Lower lobe of right lung (tissue), 2 donors: ENCODE measurements around the gene HOXB3. TPM values are rescaled to one million over a fixed set of nuclear protein-coding genes. Genes with fewer than 3 reads are reported as not detected.

Source experiments
- ATAC-seq, 2 donors: fragments of 200-7000 bp; cut with Tn5 transposase; one replicate each; pipeline ENCODE4 v1.9.1; 2020 to 2022; ENCODE audit warnings: mild to moderate bottlenecking in 2 of 2, moderate library complexity in 2 of 2
- DNase-seq: peaks from one replicate; pipeline ENCODE4 v3.0.0-alpha.2; 2020
- H3K27ac ChIP-seq: fragments of 200-600 bp; one replicate; pipeline ENCODE4 v1.8.0; 2022
- H3K27me3 ChIP-seq: fragments of 200-600 bp; one replicate; pipeline ENCODE4 v1.8.0; 2022; ENCODE audit warnings: low read depth
- H3K36me3 ChIP-seq: fragments of 200-600 bp; one replicate; pipeline ENCODE4 v1.8.0; 2022; ENCODE audit warnings: mild to moderate bottlenecking
- H3K4me1 ChIP-seq: fragments of 200-600 bp; one replicate; pipeline ENCODE4 v1.8.0; 2022
- H3K4me3 ChIP-seq: fragments of 200-600 bp; one replicate; pipeline ENCODE4 v1.8.0; 2022; ENCODE audit warnings: mild to moderate bottlenecking
- H3K9me3 ChIP-seq: fragments of 200-600 bp; one replicate; pipeline ENCODE4 v1.8.0; 2022
- CTCF ChIP-seq: fragments of 200-600 bp; IDR thresholded peaks from one replicate; pipeline ENCODE4 v1.8.0; 2022; ENCODE audit warnings: antibody characterized with exemption, mild to moderate bottlenecking
- intact Hi-C: fragments of 100-400 bp; cut with DNase I; formaldehyde crosslinking; loops from one replicate; pipeline ENCODE4 v1.11.0; 2022
- total RNA-seq: library from RNA; stranded (reverse); fragmentation: NEBNext Ultra II Directional; extraction: Animal tissue kit (Norgen Biotek cat#: 25700); gene quantifications from one replicate; pipeline ENCODE4 v1.2.1, GENCODE V29; 2021
- donor health status: DM: no; HTN: yes; CAD: no; lungs with severe emphysema.

Gene HOXB3
- total RNA-seq, 1 donor from 2014 or later, result 11.3 TPM

DNA sequence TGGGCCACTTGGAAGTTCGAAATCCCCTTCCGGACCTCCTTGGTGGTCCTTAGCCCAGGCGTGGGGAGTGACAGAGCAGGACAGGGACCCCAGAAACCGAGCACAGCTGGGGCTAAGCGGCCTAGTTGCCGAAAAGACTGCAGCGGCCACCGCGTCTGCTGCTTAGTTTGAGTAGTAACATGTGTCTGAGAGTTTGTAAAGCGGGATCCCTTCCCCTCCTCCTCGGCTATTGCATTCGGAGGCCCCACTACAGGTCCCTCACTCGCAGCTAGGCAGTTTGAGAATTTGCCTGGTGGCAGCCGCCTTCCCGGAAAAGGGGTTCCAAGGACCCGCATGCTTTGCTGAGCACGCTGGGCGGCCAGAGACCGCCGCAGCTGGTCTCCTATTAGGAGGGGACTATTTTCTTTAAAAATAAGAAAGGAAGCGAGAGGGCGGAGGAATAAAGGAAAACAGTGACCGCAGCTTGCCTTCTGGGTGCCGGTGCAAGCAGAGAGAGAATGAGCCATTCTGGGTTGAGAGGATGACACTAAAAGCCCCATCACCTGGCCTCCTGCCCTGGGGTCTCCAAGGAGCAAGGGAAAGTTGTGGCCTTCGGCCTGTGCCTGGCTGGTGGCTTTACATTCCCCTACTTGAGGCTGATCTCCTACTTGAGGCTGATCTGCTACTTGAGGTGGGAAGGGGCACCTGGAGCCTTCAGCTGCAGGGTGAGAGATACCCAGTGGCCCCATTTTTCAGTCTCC is 4.7 kb upstream of the HOXB3 start:
- Histone ChIP-seq H3K9me3 (no peaks in the 10 kb centered on the region), H3K4me1 (peaks cover 38% of the 10 kb centered on the region), H3K27ac (peak overlapping the region; percentile 39), H3K27me3 (peaks cover 91% of the 10 kb centered on the region), H3K36me3 (peaks cover 5% of the 10 kb centered on the region), H3K4me3 (peak overlapping the region; percentile 63)
- TF ChIP-seq CTCF, result no peak
- ATAC-seq, result no peak
- DNase-seq, result no peak
- intact Hi-C loops, result no loop called here

GRCh38 chr17:48593840-48594537 is 3.9 kb upstream of the HOXB3 start:
- peak; percentile 79 for DNase-seq
- Histone ChIP-seq H3K4me1 (peaks cover 38% of the 10 kb centered on the region), H3K4me3 (peak overlapping the region; percentile 63), H3K36me3 (peaks cover 5% of the 10 kb centered on the region), H3K9me3 (no peaks in the 10 kb centered on the region), H3K27me3 (peaks cover 84% of the 10 kb centered on the region), H3K27ac (peak overlapping the region; percentile 39)
- ATAC-seq, result peak; percentile 69 to 82
- peak; percentile 92 for TF ChIP-seq CTCF
- intact Hi-C loops, result no loop called here

DNA sequence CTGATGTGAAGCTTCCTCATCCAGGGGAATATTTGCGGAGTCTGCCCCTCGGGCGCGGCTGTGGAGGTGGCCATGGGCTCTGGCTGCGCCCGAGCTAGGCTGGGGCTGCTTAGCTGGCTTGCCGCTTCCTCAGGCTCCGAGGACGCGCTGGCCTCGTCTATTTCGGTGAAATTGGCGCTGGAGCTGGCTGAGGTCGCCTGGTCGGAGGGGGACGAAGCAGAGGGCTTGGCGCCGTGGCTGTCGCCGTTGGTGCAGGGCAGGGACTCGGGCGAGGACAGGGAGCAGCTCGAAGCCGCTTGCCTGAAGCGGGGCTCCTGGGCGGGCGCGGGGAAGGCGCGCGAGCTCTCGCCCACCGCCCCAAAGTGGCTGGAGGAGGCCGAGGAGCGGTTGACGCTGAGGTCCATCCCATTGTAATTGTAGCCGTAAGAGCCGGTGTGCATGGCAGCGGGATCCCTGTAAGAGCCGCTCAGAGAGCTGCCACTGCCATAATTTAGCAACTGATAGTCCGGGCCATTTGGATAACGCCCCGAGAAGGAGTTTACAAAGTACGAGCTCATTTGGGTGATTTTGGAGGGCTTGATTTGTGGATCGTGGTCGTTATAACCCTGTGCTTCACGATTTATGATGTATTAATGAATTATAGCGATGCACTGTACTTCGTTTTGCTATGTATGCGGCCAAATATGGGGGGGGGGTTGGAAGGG is 3.2 kb upstream of the HOXB3 start, which contains the start of gene HOXB5:
TSS of gene HOXB5 (minus strand) at position 654 of the 704 bp plus-strand sequence. CDS start at position 557, 97 bp downstream.
- Histone ChIP-seq H3K27me3 (peaks cover 84% of the 10 kb centered on the region), H3K36me3 (peaks cover 5% of the 10 kb centered on the region), H3K4me3 (peak within 1 kb of the TSS; percentile 63), H3K27ac (peak within 1 kb of the TSS; percentile 81), H3K4me1 (peaks cover 38% of the 10 kb centered on the region), H3K9me3 (no peaks in the 10 kb centered on the region)
- intact Hi-C loops, result no loop called here
- no peak for ATAC-seq
- TF ChIP-seq CTCF, result no peak
- DNase-seq, result no peak

DNA sequence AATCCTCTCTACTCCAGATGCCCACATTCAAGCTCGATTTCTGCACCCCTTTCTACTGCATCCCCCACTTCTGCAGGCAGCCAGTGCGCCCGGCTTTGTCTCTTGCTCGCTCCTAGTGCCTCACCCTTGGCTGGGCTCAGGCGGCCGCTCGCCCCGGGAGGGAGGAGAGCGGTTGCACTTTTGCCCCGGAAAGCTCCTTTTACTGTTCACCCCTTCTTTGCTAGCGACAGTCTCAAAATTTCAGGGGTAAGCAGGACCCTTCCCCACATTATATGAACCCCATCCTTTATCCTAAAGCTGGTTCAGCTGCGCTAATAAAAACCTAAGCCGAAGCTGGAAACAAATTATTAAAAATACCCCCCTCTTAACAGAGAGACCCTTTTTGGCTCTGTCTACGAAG is 2.5 kb upstream of the HOXB3 start:
- Histone ChIP-seq H3K9me3 (no peaks in the 10 kb centered on the region), H3K27ac (peak overlapping the region; percentile 81), H3K4me1 (peaks cover 34% of the 10 kb centered on the region), H3K36me3 (peaks cover 5% of the 10 kb centered on the region), H3K4me3 (peak overlapping the region; percentile 63), H3K27me3 (peaks cover 84% of the 10 kb centered on the region)
- no peak for ATAC-seq
- intact Hi-C loops, result no loop called here
- TF ChIP-seq CTCF, result no peak
- no peak for DNase-seq

GRCh38 chr17:48592057-48592514 is 2.0 kb upstream of the HOXB3 start:
- H3K4me1 ChIP-seq, result peaks cover 32% of the 10 kb centered on the region
- DNase-seq, result no peak

More at GRCh38 chr17:48592057-48592514, 2.0 kb upstream of the HOXB3 start:
- Histone ChIP-seq H3K4me3 (peak overlapping the region; percentile 63), H3K27ac (peak overlapping the region; percentile 81), H3K27me3 (peaks cover 84% of the 10 kb centered on the region), H3K9me3 (no peaks in the 10 kb centered on the region), H3K36me3 (peaks cover 5% of the 10 kb centered on the region)
- intact Hi-C loops, result no loop called here
- no peak for ATAC-seq
- TF ChIP-seq CTCF, result no peak
